Cortex of kidney (tissue), 1 donor: Measurements from ENCODE around the gene MRRF.
"Not testable (repeated sequence)": the region's sequence is repeated elsewhere in the genome, so short reads cannot be mapped to it uniquely, and the experiment has no call there.

Experiments used
- DNase-seq: peaks from one replicate; lab custom pipeline; 2025; lab: John Stamatoyannopoulos, UW

The MRRF gene

GRCh38 chr9:122277285-122277897, 12.7 kb downstream of the MRRF start:
- DNase-seq, result no peak

- no peak for DNase-seq
These were observed 16.7 kb downstream of the MRRF start for GRCh38 chr9:122281368-122281767.

GRCh38 chr9:122286764-122287163, 22.1 kb downstream of the MRRF start:
- DNase-seq, result no peak

DNA sequence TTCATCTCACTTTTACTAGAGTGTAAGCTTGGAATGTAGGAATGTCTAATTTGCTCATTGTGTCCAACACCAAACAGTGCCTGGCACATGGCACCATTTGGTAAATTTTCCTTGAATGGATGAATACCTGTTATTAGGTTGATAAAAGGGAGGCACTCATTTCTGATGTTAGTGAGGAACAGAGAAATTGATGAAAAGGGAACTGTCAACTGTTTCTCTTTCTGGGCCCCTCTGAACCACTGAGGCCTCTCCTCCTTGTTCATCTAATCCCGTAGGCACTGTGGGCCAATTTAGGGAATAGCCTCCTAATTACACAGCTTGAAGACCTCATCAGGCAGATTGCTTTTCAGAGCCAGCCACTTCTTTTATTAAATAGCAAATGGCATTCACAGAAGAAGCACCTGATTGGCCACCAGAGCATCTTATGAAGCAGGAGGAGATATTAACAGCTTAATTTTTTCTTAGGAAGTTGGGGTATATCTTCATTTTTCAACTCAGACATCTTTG, 22.6 kb downstream of the MRRF start:
- no peak for DNase-seq

DNA sequence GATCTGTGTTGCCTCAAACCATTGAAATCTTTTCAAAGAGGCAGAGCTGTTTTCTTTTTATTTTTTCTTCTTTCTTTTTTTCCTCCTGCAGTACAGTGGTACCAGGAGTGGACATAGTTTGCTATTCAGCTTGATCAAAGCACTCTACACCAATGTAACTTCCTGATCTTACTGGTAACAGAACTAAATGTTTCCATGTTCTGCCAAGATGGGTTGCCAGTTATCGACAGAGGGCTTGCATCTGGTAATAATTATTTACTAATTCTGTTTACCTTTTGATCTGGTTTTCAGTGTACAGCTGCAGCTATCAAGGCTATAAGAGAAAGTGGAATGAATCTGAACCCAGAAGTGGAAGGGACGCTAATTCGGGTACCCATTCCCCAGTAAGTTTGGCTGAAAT, 26.8 kb downstream of the MRRF start:
- no peak for DNase-seq

GRCh38 chr9:122294531-122294930, 29.8 kb downstream of the MRRF start:
- no peak for DNase-seq

DNA sequence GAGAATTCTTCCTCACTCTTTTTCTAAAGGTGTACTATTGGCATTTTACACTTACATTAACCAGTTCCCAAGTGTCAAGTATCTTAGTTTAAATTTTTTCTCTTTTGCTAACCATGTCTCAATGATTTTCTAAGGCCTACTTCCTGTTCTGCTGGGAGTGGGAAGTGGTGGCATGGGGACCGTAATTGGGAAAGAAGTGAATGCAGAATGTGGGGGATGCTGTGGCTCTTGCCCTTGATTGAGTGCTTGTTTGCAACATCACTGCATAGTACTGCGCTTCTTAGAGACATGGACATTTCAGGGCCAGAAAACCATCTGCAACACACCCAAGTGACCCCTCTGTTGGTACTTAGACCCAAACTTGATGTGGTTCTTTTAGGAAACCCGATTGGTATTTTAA, 32.8 kb downstream of the MRRF start:
- DNase-seq, result no peak

DNA sequence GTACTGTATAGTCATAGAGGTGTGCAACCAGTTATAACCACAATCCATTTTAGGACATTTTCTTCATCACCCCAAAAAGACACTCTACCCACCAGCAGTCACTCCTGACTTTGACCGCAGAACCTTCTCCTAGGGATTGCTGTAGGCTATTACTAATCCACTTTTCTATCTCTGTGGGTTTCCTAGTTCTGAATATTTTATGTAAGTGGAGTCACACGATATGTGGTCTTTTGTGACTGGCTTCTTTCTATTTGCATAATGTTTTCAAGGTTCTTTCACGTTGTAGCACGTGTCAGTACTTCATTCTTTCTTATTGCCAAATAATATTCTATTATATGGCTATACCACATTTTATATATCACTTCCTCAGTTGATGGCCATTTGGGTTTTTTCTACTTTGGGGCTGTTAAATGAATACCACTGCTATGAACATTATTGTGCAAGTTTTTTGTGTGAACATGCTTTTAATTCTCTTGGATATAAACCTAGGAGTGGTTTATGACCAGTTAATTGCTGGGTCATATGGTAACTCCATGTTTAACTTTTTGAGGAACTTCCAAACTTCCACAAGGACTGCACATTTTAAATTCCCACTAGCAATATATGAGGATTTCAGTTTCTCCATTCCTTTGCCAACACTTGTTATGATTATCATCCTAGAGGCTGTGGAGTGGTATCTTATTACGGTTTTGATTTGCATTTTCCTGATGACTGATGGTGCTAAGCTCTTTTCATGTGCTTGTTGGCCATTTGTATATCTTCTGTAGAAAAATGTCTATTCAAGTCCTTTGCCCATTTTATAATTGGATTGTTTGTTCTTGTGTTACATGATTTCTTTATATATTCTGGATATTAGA, 37.8 kb downstream of the MRRF start:
- DNase-seq, result no peak

DNA sequence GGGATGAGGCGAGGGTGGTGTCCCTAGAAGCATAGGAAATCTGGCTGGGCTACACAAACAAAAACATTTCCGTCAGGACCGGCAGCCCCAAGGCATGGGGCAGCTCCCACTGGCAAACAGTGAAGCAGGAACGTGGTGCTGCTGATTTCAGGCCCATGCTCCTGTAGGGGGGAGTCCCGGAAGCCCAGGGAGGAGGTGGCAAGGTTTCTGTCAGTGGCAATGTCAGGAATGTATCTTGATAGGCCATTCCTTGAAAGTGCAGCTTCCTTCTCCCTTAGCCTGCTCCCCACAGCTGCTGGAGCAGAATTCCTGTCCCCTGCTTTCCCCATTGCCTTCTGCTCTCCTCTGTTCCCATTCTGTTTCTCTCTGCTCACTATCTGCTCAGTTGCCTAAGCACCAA, 42.4 kb downstream of the MRRF start:
- no peak for DNase-seq

GRCh38 chr9:122307925-122308324, 43.2 kb downstream of the MRRF start:
- DNase-seq, result no peak

- DNase-seq, result no peak
These were observed 45.2 kb downstream of the MRRF start for GRCh38 chr9:122309861-122310260.

- DNase-seq, result no peak
These were observed 49.5 kb downstream of the MRRF start for GRCh38 chr9:122314165-122314564.

GRCh38 chr9:122315534-122315933, 50.9 kb downstream of the MRRF start:
- no peak for DNase-seq

- no peak for DNase-seq
These were observed 53.6 kb downstream of the MRRF start for GRCh38 chr9:122318284-122318683.

DNA sequence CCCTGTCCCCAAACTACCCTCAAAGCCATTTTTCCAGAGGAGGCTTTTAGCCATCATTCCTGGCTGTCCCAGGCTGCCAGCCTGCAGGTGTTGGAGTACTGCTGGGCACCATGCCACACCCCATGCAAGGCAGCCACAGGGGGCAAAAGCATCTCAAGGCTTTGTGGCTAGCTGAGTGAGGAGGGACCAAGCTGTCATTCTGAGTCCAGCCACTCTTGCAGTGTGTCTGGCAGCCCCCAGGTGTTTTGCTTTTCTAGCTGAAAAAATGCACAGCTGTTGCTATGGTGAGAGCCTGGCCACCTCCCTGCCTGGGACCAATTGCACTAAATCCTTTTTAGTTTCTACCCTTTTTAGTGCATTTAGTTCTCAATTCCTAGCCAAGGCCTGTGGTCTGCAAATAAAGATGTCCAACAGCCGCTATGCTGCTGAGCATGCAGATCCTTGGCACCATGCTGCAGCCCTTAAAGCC, 55.8 kb downstream of the MRRF start:
- no peak for DNase-seq

DNA sequence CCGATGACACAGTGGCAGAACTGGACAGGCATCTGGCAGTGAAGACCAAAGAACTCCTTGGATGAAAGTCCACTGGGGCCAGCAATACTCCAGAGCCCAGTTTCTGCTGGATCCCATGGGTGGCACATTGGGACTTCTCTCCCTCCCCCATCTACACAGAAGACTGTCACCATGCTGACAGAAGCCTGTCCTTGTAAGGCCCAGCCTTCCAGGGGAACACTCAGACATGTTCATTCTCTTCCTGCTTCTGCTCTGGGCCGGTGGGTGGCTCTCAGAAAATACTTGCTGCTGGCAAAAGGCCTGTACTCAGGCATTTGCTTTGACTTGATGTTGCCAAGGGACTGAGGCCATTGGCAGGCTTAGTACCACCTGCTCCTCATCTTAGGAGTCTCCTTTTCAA, 57.9 kb downstream of the MRRF start:
- DNase-seq, result no peak

DNA sequence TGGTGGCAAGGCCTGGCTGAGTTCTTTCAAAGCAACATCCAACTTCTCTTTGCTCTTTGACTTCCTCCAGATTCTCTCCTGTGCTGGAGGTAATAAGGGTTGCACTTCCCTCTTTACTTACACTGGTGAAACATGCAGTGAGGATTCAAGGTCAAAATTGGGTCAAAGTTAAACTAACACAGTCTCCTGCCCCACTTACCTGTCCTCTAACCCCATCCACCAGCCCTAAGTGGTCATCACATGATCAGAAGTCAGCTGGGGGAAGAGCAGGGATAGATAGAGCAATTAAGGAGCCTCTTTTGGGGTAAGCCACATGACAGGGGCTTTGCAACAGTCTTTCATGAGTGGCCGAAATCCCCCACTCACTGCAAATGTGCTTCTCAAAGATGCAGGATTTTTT, 60.0 kb downstream of the MRRF start:
- not testable (repeated sequence) for DNase-seq

DNA sequence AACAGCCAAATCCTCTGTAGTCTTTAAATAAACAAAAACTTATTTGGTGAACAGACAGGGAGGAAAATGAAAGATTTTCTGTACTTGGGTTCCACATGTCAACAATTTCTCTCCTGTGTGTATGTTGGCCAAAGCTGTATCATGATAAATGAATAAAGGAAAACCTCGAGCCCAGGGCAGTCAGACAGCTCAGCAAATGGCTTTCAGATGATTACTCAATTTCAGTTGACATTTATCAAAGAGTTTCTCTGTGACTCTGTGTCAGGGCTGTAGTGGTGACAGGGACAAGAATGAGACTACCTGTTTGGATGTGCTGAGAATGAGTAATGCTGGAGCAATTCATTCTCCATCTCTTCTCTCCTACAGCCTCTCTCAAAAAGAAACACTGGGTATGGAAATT, 60.4 kb downstream of the MRRF start:
- no peak for DNase-seq

- DNase-seq, result no peak
These were observed 62.5 kb downstream of the MRRF start for GRCh38 chr9:122327175-122327574.

GRCh38 chr9:122329597-122329996, 64.9 kb downstream of the MRRF start:
- no peak for DNase-seq

DNA sequence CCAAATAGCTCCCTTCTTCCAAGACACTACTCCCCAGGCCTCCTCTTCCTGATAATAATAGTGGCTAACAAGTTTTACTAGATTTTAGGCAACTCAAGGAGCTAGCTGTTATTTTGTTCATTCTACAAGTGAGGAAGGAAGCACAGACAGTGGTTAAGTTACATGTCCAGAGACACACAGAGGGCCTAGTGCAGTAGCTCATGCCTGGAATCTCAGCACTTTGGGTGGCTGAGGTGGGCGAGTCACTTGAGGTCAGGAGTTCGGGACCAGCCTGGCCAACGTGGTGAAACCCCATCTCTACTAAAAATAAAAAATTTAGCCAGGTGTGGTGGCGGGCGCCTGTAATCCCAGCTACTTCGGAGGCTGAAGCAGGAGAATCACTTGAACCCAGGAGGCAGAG, 65.8 kb downstream of the MRRF start:
- not testable (repeated sequence) for DNase-seq

DNA sequence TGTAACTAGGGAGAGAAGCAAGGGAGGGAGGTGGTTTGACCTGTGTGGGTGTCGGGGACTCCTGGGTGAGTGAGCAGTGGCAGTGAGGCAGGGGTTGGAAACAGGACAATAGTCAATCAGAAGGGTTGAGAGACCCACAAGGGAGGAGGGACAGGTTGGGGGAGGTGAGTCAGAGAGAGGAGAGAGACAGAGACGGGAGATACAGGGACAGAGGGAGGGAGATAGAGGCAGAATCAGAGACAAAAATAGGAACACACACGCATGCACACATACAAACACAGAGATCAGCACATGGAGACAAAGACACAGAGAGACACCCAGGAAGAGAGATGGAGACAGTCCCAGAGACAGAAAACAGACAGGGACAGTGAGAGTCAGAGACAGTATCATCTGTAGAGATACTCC, 66.8 kb downstream of the MRRF start:
- DNase-seq, result no peak

- DNase-seq, result no peak
These were observed 67.4 kb downstream of the MRRF start for GRCh38 chr9:122332083-122332482.
